GM12878 (cell line): ENCODE measurements around the gene SIAH2. TPM values are rescaled to one million over a fixed set of nuclear protein-coding genes. Genes with fewer than 3 reads are reported as not detected.
A peak's percentile ranks its signal among the peaks of the same experiment; 100 is the strongest.

Experiments used
- ATAC-seq: fragments of 200-7000 bp; cut with Tn5 transposase; 3 replicates; pipeline ENCODE4 v1.9.1; 2020; ENCODE audit warnings: mild to moderate bottlenecking, moderate library complexity
- BruUV-seq: library from RNA; stranded (reverse); fragments of 400-500 nt; replicated peaks from 2 replicates; lab custom pipeline; 2021; lab: Mats Ljungman, UMichigan
- CTCF ChIA-PET: fragments of 300-600 bp; sonication (Branson Sonifier 250); formaldehyde crosslinking; extraction: SDS; loops from one replicate; lab custom pipeline; 2021; ENCODE audit warnings: inconsistent platforms; lab: Yijun Ruan, JAX
- POLR2A ChIA-PET: fragments of 350-600 bp; formaldehyde crosslinking; extraction: SDS; loops from one replicate; lab custom pipeline; 2021; ENCODE audit warnings: inconsistent platforms; lab: Charles Lee
- RAD21 ChIA-PET: fragments of 300-600 bp; sonication (Branson Sonifier 250); formaldehyde crosslinking; loops from one replicate; lab custom pipeline; 2023; ENCODE audit warnings: antibody characterized with exemption; ENCODE audit not compliant: unreplicated experiment; lab: Charles Lee
- SMC1A ChIA-PET: fragments of 300-600 bp; sonication (Branson Sonifier 250); formaldehyde crosslinking; loops from one replicate; lab custom pipeline; 2023; ENCODE audit not compliant: unreplicated experiment, uncharacterized antibody; lab: Charles Lee
- DNase-seq: peaks from one replicate; pipeline ENCODE4 v3.0.0-alpha.2; 2011; ENCODE audit warnings: low read depth, low spot score
- FAIRE-seq: peaks from 3 replicates; lab custom pipeline; 2011; peaks lifted over from hg19 to GRCh38; lab: Jason Lieb, UNC
- H2AFZ ChIP-seq: 2 replicates; pipeline ENCODE4 v1.6.0; 2011; ENCODE audit warnings: low read depth, low read length, control low read depth; ENCODE audit not compliant: control insufficient read depth
- H3K27ac ChIP-seq: 2 replicates; pipeline ENCODE4 v1.5.1; 2011; ENCODE audit warnings: control low read depth; ENCODE audit not compliant: control insufficient read depth, insufficient read depth
- H3K27me3 ChIP-seq, 2 experiments: replicated peaks in 1 of 2; 2 replicates each; pipeline versions ENCODE4 v1.6.0 to v1.6.1; 2011; ENCODE audit warnings: low read length in 1 of 2; ENCODE audit not compliant: control insufficient read depth in 2 of 2, insufficient read depth in 2 of 2
- H3K36me3 ChIP-seq, 2 experiments: 2 replicates each; pipeline ENCODE4 v1.5.1; 2011; ENCODE audit warnings: low read length in 1 of 2; ENCODE audit not compliant: control insufficient read depth in 2 of 2, insufficient read depth in 2 of 2
- H3K4me1 ChIP-seq: 2 replicates; pipeline ENCODE4 v1.6.1; 2011; ENCODE audit warnings: mild to moderate bottlenecking, low read length, moderate library complexity, mixed read lengths; ENCODE audit not compliant: control insufficient read depth, insufficient read depth
- H3K4me2 ChIP-seq: 2 replicates; pipeline ENCODE4 v1.6.0; 2011; ENCODE audit warnings: control low read depth; ENCODE audit not compliant: control insufficient read depth, insufficient read depth
- H3K4me3 ChIP-seq: fragments of 200-600 bp; sonication (generic); 2 replicates; pipeline ENCODE4 v1.5.1; 2016
- H3K79me2 ChIP-seq: 2 replicates; pipeline ENCODE4 v1.6.0; 2011; ENCODE audit warnings: low read length; ENCODE audit not compliant: control insufficient read depth, insufficient read depth
- H3K9ac ChIP-seq: 2 replicates; pipeline ENCODE4 v1.8.0; 2011; ENCODE audit warnings: low read length, control low read depth, mixed read lengths; ENCODE audit not compliant: control insufficient read depth, insufficient read depth
- H3K9me3 ChIP-seq: replicated peaks from 3 replicates; pipeline ENCODE4 v1.5.1; 2011; ENCODE audit warnings: mild to moderate bottlenecking, low read length; ENCODE audit not compliant: control insufficient read depth, insufficient read depth
- H4K20me1 ChIP-seq: 2 replicates; pipeline ENCODE4 v1.6.0; 2011; ENCODE audit not compliant: control insufficient read depth, insufficient read depth
- ASH2L ChIP-seq: fragments of 300-600, 200-600 bp; sonication (generic); IDR thresholded peaks from 2 replicates; pipeline ENCODE4 v1.6.1; 2017; ENCODE audit warnings: low read depth, mild to moderate bottlenecking, borderline replicate concordance
- BACH1 ChIP-seq: fragments of 450-650 bp; IDR thresholded peaks from 2 replicates; pipeline ENCODE4 v1.6.1; 2017; ENCODE audit warnings: mild to moderate bottlenecking, borderline replicate concordance
- MAX ChIP-seq: IDR thresholded peaks from 2 replicates; pipeline ENCODE4 v1.6.1; 2012; ENCODE audit warnings: low read depth, low read length, improper control_type of control experiment
- POU2F2 ChIP-seq: IDR thresholded peaks from 3 replicates; pipeline ENCODE4 v1.6.1; 2011; ENCODE audit warnings: low read depth, mild to moderate bottlenecking, low read length, borderline replicate concordance
- SMAD5 ChIP-seq: IDR thresholded peaks from 2 replicates; pipeline ENCODE4 v1.6.1; 2016; ENCODE audit warnings: antibody characterized with exemption, low read depth
- WGBS: methylation state at CpG from one replicate; pipeline ENCODE4 v1.1.6; 2016; ENCODE audit warnings: low lambda C conversion rate; ENCODE audit not compliant: insufficient replicate concordance, insufficient coverage; ENCODE audit errors: missing lambda C conversion rate; 5-methylcytosine and 5-hydroxymethylcytosine counted together
- in situ Hi-C: fragments of 300-500 bp; cut with MboI; formaldehyde crosslinking; loops from 9 replicates; pipeline ENCODE4 v1.14.3; 2018; ENCODE audit warnings: mixed read lengths
- intact Hi-C: fragments of 100-400 bp; cut with micrococcal nuclease; formaldehyde crosslinking; loops from one replicate; pipeline ENCODE4 v1.14.2; 2022; ENCODE audit not compliant: unreplicated experiment
- polyA plus RNA-seq, 11 experiments: library from polyadenylated mRNA; depleted of rRNA in 4 of 11; unstranded in 6 of 11; stranded (reverse) in 5 of 11; fragments of >200 nt; fragmentation: Nextera tagmentation in 4 of 11; fragmentation: Illumina TruSeq in 1 of 11; extraction: Ambion mirVana in 4 of 11; extraction: Trizol in 1 of 11; gene quantifications; 1 replicate in 1 of 11; 2 replicates in 10 of 11; pipeline versions ENCODE4 v1.2.1 to v1.2.3, GENCODE V29; 2011 to 2016; ENCODE audit warnings: inconsistent platforms in 2 of 11, missing spikeins in 2 of 11, low read depth in 1 of 11
- total RNA-seq, 4 experiments: library from RNA; depleted of rRNA in 3 of 4; stranded (reverse); fragments of >200 nt in 3 of 4; fragmentation: Illumina TruSeq in 1 of 4; extraction: Trizol in 1 of 4; gene quantifications; 2 replicates each; pipeline versions ENCODE4 v1.2.1 to v1.2.3, GENCODE V29; 2013 to 2021
- TF ChIP-seq, protein P1 (sequence below): fragments of 450-650 bp; IDR thresholded peaks from 2 replicates; pipeline ENCODE4 v1.6.1; 2018; ENCODE audit warnings: borderline replicate concordance, mild to moderate bottlenecking; ENCODE audit not compliant: partially characterized antibody
- TF ChIP-seq, protein P2 (sequence below): fragments of 450-650 bp; conservative IDR thresholded peaks from 2 replicates; pipeline ENCODE4 v1.6.1; 2017; ENCODE audit warnings: mild to moderate bottlenecking, moderate library complexity

The SIAH2 gene
- total and polyA plus RNA-seq, 10 of the 15 experiments (the other 5 are each of a cell fraction or from before 2014, with no cell fraction given) = 3.3 to 51.5 (median 29.7) TPM

GRCh38 chr3:150759947-150760346 lies 3.0 kb downstream of the SIAH2 start:
- no peaks in the 10 kb centered on the region for H3K27me3 ChIP-seq
- no peaks in the 10 kb centered on the region; a peak in 1 of 4 replicates for H3K36me3 ChIP-seq
- ChIA-PET SMC1A (interaction anchor here (0.6 to 8.5 kb wide), 13 partner anchors 10 to 231 kb away, joined by 3 to 68 read pairs (median 4); no protein-coding TSS in a partner anchor), CTCF (interaction anchor here (0.6 to 3.6 kb wide), 7 partner anchors 10 to 348 kb away, joined by 3 to 23 read pairs (median 4); no protein-coding TSS in a partner anchor), POLR2A (interaction anchor here (0.7 to 7.1 kb wide), 11 partner anchors 9 to 162 kb away, joined by 3 to 40 read pairs (median 4); partner anchors contain the start of gene SELENOT), RAD21 (interaction anchor here (0.8 to 6.6 kb wide), 11 partner anchors 10 to 214 kb away, joined by 3 to 30 read pairs (median 4); partner anchors contain the start of genes EIF2A, ERICH6 and SERP1)
- no peak overlapping the region for H2AFZ ChIP-seq
- intact Hi-C loops = loop anchor here (2.0 to 5.0 kb wide), 4 partner anchors 21 to 1512 kb away; no protein-coding TSS in a partner anchor
- no TSS peak for BruUV-seq
- H3K4me2 ChIP-seq = peak overlapping the region; percentile 78
- in situ Hi-C loops = no loop called here
- peak overlapping the region; percentile 77 for H3K27ac ChIP-seq
- H3K4me1 ChIP-seq = peaks cover 6% of the 10 kb centered on the region
- no peak for DNase-seq
- H3K79me2 ChIP-seq = peaks cover 83% of the 10 kb centered on the region
- peak overlapping the region; percentile 94 for H3K4me3 ChIP-seq
- no peak for FAIRE-seq
- no peaks in the 10 kb centered on the region for H4K20me1 ChIP-seq
- no peaks in the 10 kb centered on the region for H3K9me3 ChIP-seq
- 47% methylated on average over 2 of the region's 2 CpGs for WGBS
- ATAC-seq = no peak
- TF ChIP-seq SMAD5 (no peak), MAX (no peak), BACH1 (0 out of 2 replicates have a peak, but pooled peaks have one; percentile 36), ASH2L (no peak), POU2F2 (no peak)
- TF ChIP-seq, protein P1, sequence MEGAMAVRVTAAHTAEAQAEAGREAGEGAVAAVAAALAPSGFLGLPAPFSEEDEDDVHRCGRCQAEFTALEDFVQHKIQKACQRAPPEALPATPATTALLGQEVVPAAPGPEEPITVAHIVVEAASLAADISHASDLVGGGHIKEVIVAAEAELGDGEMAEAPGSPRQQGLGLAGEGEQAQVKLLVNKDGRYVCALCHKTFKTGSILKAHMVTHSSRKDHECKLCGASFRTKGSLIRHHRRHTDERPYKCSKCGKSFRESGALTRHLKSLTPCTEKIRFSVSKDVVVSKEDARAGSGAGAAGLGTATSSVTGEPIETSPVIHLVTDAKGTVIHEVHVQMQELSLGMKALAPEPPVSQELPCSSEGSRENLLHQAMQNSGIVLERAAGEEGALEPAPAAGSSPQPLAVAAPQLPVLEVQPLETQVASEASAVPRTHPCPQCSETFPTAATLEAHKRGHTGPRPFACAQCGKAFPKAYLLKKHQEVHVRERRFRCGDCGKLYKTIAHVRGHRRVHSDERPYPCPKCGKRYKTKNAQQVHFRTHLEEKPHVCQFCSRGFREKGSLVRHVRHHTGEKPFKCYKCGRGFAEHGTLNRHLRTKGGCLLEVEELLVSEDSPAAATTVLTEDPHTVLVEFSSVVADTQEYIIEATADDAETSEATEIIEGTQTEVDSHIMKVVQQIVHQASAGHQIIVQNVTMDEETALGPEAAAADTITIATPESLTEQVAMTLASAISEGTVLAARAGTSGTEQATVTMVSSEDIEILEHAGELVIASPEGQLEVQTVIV = no peak
- TF ChIP-seq, protein P2, sequence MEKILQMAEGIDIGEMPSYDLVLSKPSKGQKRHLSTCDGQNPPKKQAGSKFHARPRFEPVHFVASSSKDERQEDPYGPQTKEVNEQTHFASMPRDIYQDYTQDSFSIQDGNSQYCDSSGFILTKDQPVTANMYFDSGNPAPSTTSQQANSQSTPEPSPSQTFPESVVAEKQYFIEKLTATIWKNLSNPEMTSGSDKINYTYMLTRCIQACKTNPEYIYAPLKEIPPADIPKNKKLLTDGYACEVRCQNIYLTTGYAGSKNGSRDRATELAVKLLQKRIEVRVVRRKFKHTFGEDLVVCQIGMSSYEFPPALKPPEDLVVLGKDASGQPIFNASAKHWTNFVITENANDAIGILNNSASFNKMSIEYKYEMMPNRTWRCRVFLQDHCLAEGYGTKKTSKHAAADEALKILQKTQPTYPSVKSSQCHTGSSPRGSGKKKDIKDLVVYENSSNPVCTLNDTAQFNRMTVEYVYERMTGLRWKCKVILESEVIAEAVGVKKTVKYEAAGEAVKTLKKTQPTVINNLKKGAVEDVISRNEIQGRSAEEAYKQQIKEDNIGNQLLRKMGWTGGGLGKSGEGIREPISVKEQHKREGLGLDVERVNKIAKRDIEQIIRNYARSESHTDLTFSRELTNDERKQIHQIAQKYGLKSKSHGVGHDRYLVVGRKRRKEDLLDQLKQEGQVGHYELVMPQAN = 0 out of 2 replicates have a peak, but pooled peaks have one; percentile 44
- H3K9ac ChIP-seq = peak overlapping the region; percentile 87; the same call in 1 of the 2 replicates
